NOMO-1 treated with DMSO at 0.1 percent for 48 hours (cell line): ENCODE results near the gene CHDH.

Experiments used
- DNase-seq: peaks from one replicate; lab custom pipeline; 2025; ENCODE audit not compliant: unreplicated experiment; lab: John Stamatoyannopoulos, UW

Gene CHDH

GRCh38 chr3:53856964-53857363 lies 10.7 kb upstream of the CHDH start:
- DNase-seq = no peak

GRCh38 chr3:53850895-53851294 lies 4.7 kb upstream of the CHDH start:
- no peak for DNase-seq

GRCh38 chr3:53849916-53850315 lies 3.7 kb upstream of the CHDH start:
- no peak for DNase-seq

GRCh38 chr3:53846851-53847155 lies 584 bp upstream of the CHDH start:
- DNase-seq = no peak

GRCh38 chr3:53845881-53846133 lies 412 bp downstream of the CHDH start:
- DNase-seq = no peak

- no peak for DNase-seq
Measured at GRCh38 chr3:53845103-53845880, 927 bp downstream of the CHDH start.

GRCh38 chr3:53844262-53845102 lies 1.7 kb downstream of the CHDH start:
- no peak for DNase-seq

- no peak for DNase-seq
Measured at GRCh38 chr3:53843195-53844177, 2.7 kb downstream of the CHDH start.

- DNase-seq = no peak
Measured at GRCh38 chr3:53842436-53843194, 3.6 kb downstream of the CHDH start.

- DNase-seq = no peak
Measured at GRCh38 chr3:53841296-53841695, 4.9 kb downstream of the CHDH start.

- DNase-seq = no peak
Measured at GRCh38 chr3:53837331-53837730, 8.9 kb downstream of the CHDH start.

- DNase-seq = no peak
Measured at GRCh38 chr3:53836084-53836872, 9.9 kb downstream of the CHDH start.

- DNase-seq = no peak
Measured at GRCh38 chr3:53835257-53835656, 11.0 kb downstream of the CHDH start.

- peak; percentile 90 for DNase-seq
Measured at GRCh38 chr3:53834429-53835095, 11.7 kb downstream of the CHDH start.

- no peak for DNase-seq
Measured at GRCh38 chr3:53833700-53834099, 12.5 kb downstream of the CHDH start.

GRCh38 chr3:53833053-53833645 lies 13.1 kb downstream of the CHDH start:
- no peak for DNase-seq

GRCh38 chr3:53830944-53831343 lies 15.3 kb downstream of the CHDH start:
- DNase-seq = no peak

- DNase-seq = no peak
Measured at GRCh38 chr3:53829605-53830004, 16.6 kb downstream of the CHDH start.

- no peak for DNase-seq
Measured at GRCh38 chr3:53828581-53828980, 17.6 kb downstream of the CHDH start.
